Activated CD4-positive, alpha-beta T cell treated with anti-CD3 and anti-CD28 coated beads, Interleukin-2, amount 10 ng/mL, durations not matched to agents 24 days and 14 days (primary cell): Measurements from ENCODE around the gene OPCML. TPM values are rescaled to one million over a fixed set of nuclear protein-coding genes. Genes with fewer than 3 reads are reported as not detected.
"Not testable (repeated sequence)": the region's sequence is repeated elsewhere in the genome, so short reads cannot be mapped to it uniquely, and the experiment has no call there.

Source experiments
- DNase-seq: peaks from one replicate; pipeline ENCODE4 v3.0.0; 2022
- H3K27ac Mint-ChIP-seq: one replicate; pipeline ENCODE4 v1.8.0; 2022; ENCODE audit warnings: mild to moderate bottlenecking, mixed read lengths
- H3K27me3 Mint-ChIP-seq: one replicate; pipeline ENCODE4 v1.8.0; 2022; ENCODE audit warnings: mixed read lengths
- H3K36me3 Mint-ChIP-seq: one replicate; pipeline ENCODE4 v1.8.0; 2022; ENCODE audit warnings: low read depth, mild to moderate bottlenecking, mixed read lengths
- H3K4me1 Mint-ChIP-seq: one replicate; pipeline ENCODE4 v1.8.0; 2021; ENCODE audit warnings: mixed read lengths
- H3K4me3 Mint-ChIP-seq: one replicate; pipeline ENCODE4 v1.8.0; 2022; ENCODE audit warnings: mild to moderate bottlenecking, moderate library complexity, mixed read lengths
- H3K9me3 Mint-ChIP-seq: one replicate; pipeline ENCODE4 v1.8.0; 2021; ENCODE audit warnings: mixed read lengths
- intact Hi-C: fragments of 100-400 bp; cut with micrococcal nuclease; formaldehyde crosslinking; loops from one replicate; pipeline ENCODE4 v1.15.1; 2023
- total RNA-seq: library from RNA; stranded (reverse); gene quantifications from 2 replicates; pipeline ENCODE4 v1.2.3, GENCODE V29; 2022

Gene OPCML
- total RNA-seq, 1 donor from 2014 or later, result not detected

GRCh38 chr11:132421555-132421954 is 1110.7 kb downstream of the OPCML start:
- Mint-ChIP-seq H3K27me3 (no peaks in the 10 kb centered on the region), H3K27ac (no peak overlapping the region), H3K9me3 (no peaks in the 10 kb centered on the region), H3K4me3 (no peak overlapping the region), H3K36me3 (no peaks in the 10 kb centered on the region), H3K4me1 (no peaks in the 10 kb centered on the region)
- DNase-seq, result no peak
- intact Hi-C loops, result no loop called here

- no peak for DNase-seq
- Mint-ChIP-seq H3K36me3 (no peaks in the 10 kb centered on the region), H3K4me1 (no peaks in the 10 kb centered on the region), H3K9me3 (no peaks in the 10 kb centered on the region), H3K27me3 (no peaks in the 10 kb centered on the region), H3K4me3 (no peak overlapping the region), H3K27ac (no peak overlapping the region)
- intact Hi-C loops, result no loop called here
Observed at GRCh38 chr11:132414451-132414850, 1117.8 kb downstream of the OPCML start.

- Mint-ChIP-seq H3K4me1 (no peaks in the 10 kb centered on the region), H3K9me3 (peaks cover 4% of the 10 kb centered on the region), H3K27me3 (no peaks in the 10 kb centered on the region), H3K4me3 (no peak overlapping the region), H3K27ac (no peak overlapping the region), H3K36me3 (no peaks in the 10 kb centered on the region)
- no peak for DNase-seq
- intact Hi-C loops, result no loop called here
Observed at GRCh38 chr11:132410383-132410782, 1121.9 kb downstream of the OPCML start.

- Mint-ChIP-seq H3K27me3 (no peaks in the 10 kb centered on the region), H3K36me3 (no peaks in the 10 kb centered on the region), H3K27ac (no peak overlapping the region), H3K9me3 (peaks cover 4% of the 10 kb centered on the region), H3K4me3 (no peak overlapping the region), H3K4me1 (no peaks in the 10 kb centered on the region)
- intact Hi-C loops, result no loop called here
- no peak for DNase-seq
Observed at GRCh38 chr11:132409573-132410355, 1122.5 kb downstream of the OPCML start.

- Mint-ChIP-seq H3K4me3 (no peak overlapping the region), H3K9me3 (peaks cover 4% of the 10 kb centered on the region), H3K36me3 (no peaks in the 10 kb centered on the region), H3K27ac (no peak overlapping the region), H3K27me3 (no peaks in the 10 kb centered on the region), H3K4me1 (no peaks in the 10 kb centered on the region)
- DNase-seq, result no peak
- intact Hi-C loops, result no loop called here
Observed at GRCh38 chr11:132408877-132409276, 1123.4 kb downstream of the OPCML start.

GRCh38 chr11:132405728-132406127 is 1126.6 kb downstream of the OPCML start:
- no peak for DNase-seq
- Mint-ChIP-seq H3K4me1 (no peaks in the 10 kb centered on the region), H3K4me3 (no peak overlapping the region), H3K27me3 (no peaks in the 10 kb centered on the region), H3K36me3 (no peaks in the 10 kb centered on the region), H3K27ac (no peak overlapping the region), H3K9me3 (peaks cover 4% of the 10 kb centered on the region)
- intact Hi-C loops, result no loop called here

GRCh38 chr11:132402071-132402684 is 1130.1 kb downstream of the OPCML start:
- Mint-ChIP-seq H3K4me3 (no peak overlapping the region), H3K36me3 (no peaks in the 10 kb centered on the region), H3K9me3 (no peaks in the 10 kb centered on the region), H3K27ac (no peak overlapping the region), H3K4me1 (no peaks in the 10 kb centered on the region), H3K27me3 (no peaks in the 10 kb centered on the region)
- intact Hi-C loops, result no loop called here
- no peak for DNase-seq

- Mint-ChIP-seq H3K27me3 (no peaks in the 10 kb centered on the region), H3K36me3 (no peaks in the 10 kb centered on the region), H3K4me3 (no peak overlapping the region), H3K27ac (no peak overlapping the region), H3K4me1 (no peaks in the 10 kb centered on the region), H3K9me3 (peaks cover 9% of the 10 kb centered on the region)
- DNase-seq, result no peak
- intact Hi-C loops, result no loop called here
Observed at GRCh38 chr11:132396318-132396717, 1136.0 kb downstream of the OPCML start.

- Mint-ChIP-seq H3K9me3 (peaks cover 9% of the 10 kb centered on the region), H3K4me1 (no peaks in the 10 kb centered on the region), H3K36me3 (no peaks in the 10 kb centered on the region), H3K27ac (no peak overlapping the region), H3K4me3 (no peak overlapping the region), H3K27me3 (no peaks in the 10 kb centered on the region)
- no peak for DNase-seq
- intact Hi-C loops, result no loop called here
Observed at GRCh38 chr11:132395434-132395833, 1136.9 kb downstream of the OPCML start.

GRCh38 chr11:132379540-132379939 is 1152.8 kb downstream of the OPCML start:
- Mint-ChIP-seq H3K27ac (no peak overlapping the region), H3K4me3 (no peak overlapping the region), H3K27me3 (no peaks in the 10 kb centered on the region), H3K9me3 (peaks cover 16% of the 10 kb centered on the region), H3K36me3 (no peaks in the 10 kb centered on the region), H3K4me1 (no peaks in the 10 kb centered on the region)
- intact Hi-C loops, result no loop called here
- DNase-seq, result peak; percentile 12

- Mint-ChIP-seq H3K27ac (no peak overlapping the region), H3K27me3 (no peaks in the 10 kb centered on the region), H3K36me3 (no peaks in the 10 kb centered on the region), H3K4me1 (no peaks in the 10 kb centered on the region), H3K4me3 (no peak overlapping the region), H3K9me3 (no peaks in the 10 kb centered on the region)
- no peak for DNase-seq
- intact Hi-C loops, result no loop called here
Observed at GRCh38 chr11:132373405-132374143, 1158.7 kb downstream of the OPCML start.

GRCh38 chr11:132370114-132370513 is 1162.2 kb downstream of the OPCML start:
- DNase-seq, H3K27ac Mint-ChIP-seq, H3K36me3 Mint-ChIP-seq, H3K4me1 Mint-ChIP-seq, H3K27me3 Mint-ChIP-seq, H3K9me3 Mint-ChIP-seq, intact Hi-C loops, H3K4me3 Mint-ChIP-seq: not testable (repeated sequence)

GRCh38 chr11:132367293-132367692 is 1165.0 kb downstream of the OPCML start:
- Mint-ChIP-seq H3K27me3 (no peaks in the 10 kb centered on the region), H3K4me3 (no peak overlapping the region), H3K36me3 (no peaks in the 10 kb centered on the region), H3K27ac (no peak overlapping the region), H3K4me1 (no peaks in the 10 kb centered on the region), H3K9me3 (peaks cover 8% of the 10 kb centered on the region)
- intact Hi-C loops, result no loop called here
- no peak for DNase-seq

GRCh38 chr11:132365650-132366049 is 1166.7 kb downstream of the OPCML start:
- Mint-ChIP-seq H3K27me3 (no peaks in the 10 kb centered on the region), H3K36me3 (no peaks in the 10 kb centered on the region)

More at GRCh38 chr11:132365650-132366049, 1166.7 kb downstream of the OPCML start:
- Mint-ChIP-seq H3K9me3 (peaks cover 8% of the 10 kb centered on the region), H3K27ac (no peak overlapping the region), H3K4me3 (no peak overlapping the region), H3K4me1 (no peaks in the 10 kb centered on the region)
- intact Hi-C loops, result no loop called here
- DNase-seq, result peak; percentile 2
